WTC11 (cell line): ENCODE measurements around the gene PFN1. TPM values are rescaled to one million over a fixed set of nuclear protein-coding genes. Genes with fewer than 3 reads are reported as not detected.

Experiments used
- CDX4 ChIP-seq: fragments of 250-450 bp; sonication (Bioruptor Pico); IDR thresholded peaks from 2 replicates; pipeline ENCODE4 v1.9.0; 2021; ENCODE audit warnings: moderate library complexity, mild to moderate bottlenecking, inconsistent platforms, borderline replicate concordance
- E2F1 ChIP-seq: sonication (generic); formaldehyde crosslinking; IDR thresholded peaks from 2 replicates; pipeline ENCODE4 v1.8.0; 2022; ENCODE audit warnings: mild to moderate bottlenecking, missing genetic modification reagents
- ESRRA ChIP-seq: sonication (generic); formaldehyde crosslinking; IDR thresholded peaks from 2 replicates; pipeline ENCODE4 v1.8.1; 2022; ENCODE audit warnings: mild to moderate bottlenecking, missing genetic modification reagents, borderline replicate concordance
- FOXP1 ChIP-seq: sonication (generic); formaldehyde crosslinking; IDR thresholded peaks from 2 replicates; pipeline ENCODE4 v1.8.0; 2022; ENCODE audit warnings: missing genetic modification reagents, mild to moderate bottlenecking, moderate library complexity, borderline replicate concordance
- GRHL2 ChIP-seq: fragments of 250-450 bp; sonication (Bioruptor Pico); IDR thresholded peaks from 2 replicates; pipeline ENCODE4 v1.8.0; 2022; ENCODE audit warnings: mild to moderate bottlenecking, moderate library complexity; ENCODE audit not compliant: insufficient replicate concordance, severe bottlenecking
- HMGA2 ChIP-seq: fragments of 250-450 bp; sonication (Bioruptor Pico); IDR thresholded peaks from 2 replicates; pipeline ENCODE4 v1.4.0; 2021; ENCODE audit warnings: mild to moderate bottlenecking, moderate library complexity
- JUN ChIP-seq: sonication (generic); formaldehyde crosslinking; IDR thresholded peaks from 2 replicates; pipeline ENCODE4 v1.8.0; 2023; ENCODE audit warnings: mild to moderate bottlenecking, missing genetic modification reagents
- MYBL2 ChIP-seq: sonication (generic); formaldehyde crosslinking; IDR thresholded peaks from 2 replicates; pipeline ENCODE4 v1.8.1; 2023; ENCODE audit warnings: mild to moderate bottlenecking, moderate library complexity, missing genetic modification reagents
- NFATC4 ChIP-seq: fragments of 250-450 bp; sonication (Bioruptor Pico); IDR thresholded peaks from 2 replicates; pipeline ENCODE4 v1.9.0; 2021; ENCODE audit warnings: mild to moderate bottlenecking
- NFE2L1 ChIP-seq: sonication (generic); formaldehyde crosslinking; IDR thresholded peaks from 2 replicates; pipeline ENCODE4 v1.8.1; 2023; ENCODE audit warnings: missing genetic modification reagents
- NR1H2 ChIP-seq: sonication (generic); formaldehyde crosslinking; IDR thresholded peaks from 2 replicates; pipeline ENCODE4 v1.9.0; 2021; ENCODE audit warnings: mild to moderate bottlenecking, moderate library complexity, missing genetic modification reagents
- PREB ChIP-seq: sonication (generic); formaldehyde crosslinking; IDR thresholded peaks from 2 replicates; pipeline ENCODE4 v1.8.1; 2022; ENCODE audit warnings: mild to moderate bottlenecking, missing genetic modification reagents, moderate library complexity, borderline replicate concordance
- SMAD3 ChIP-seq: sonication (generic); formaldehyde crosslinking; IDR thresholded peaks from 2 replicates; pipeline ENCODE4 v1.8.0; 2022; ENCODE audit warnings: missing genetic modification reagents, mild to moderate bottlenecking, borderline replicate concordance
- SOX15 ChIP-seq: fragments of 250-450 bp; sonication (Bioruptor Pico); IDR thresholded peaks from 2 replicates; pipeline ENCODE4 v1.9.0; 2021; ENCODE audit warnings: mild to moderate bottlenecking
- ZNF232 ChIP-seq: sonication (generic); formaldehyde crosslinking; IDR thresholded peaks from 2 replicates; pipeline ENCODE4 v1.8.0; 2022; ENCODE audit warnings: mild to moderate bottlenecking, missing genetic modification reagents
- ZNF281 ChIP-seq: sonication (generic); formaldehyde crosslinking; IDR thresholded peaks from 2 replicates; pipeline ENCODE4 v1.8.0; 2023; ENCODE audit warnings: mild to moderate bottlenecking, missing genetic modification reagents
- ZNF317 ChIP-seq: sonication (generic); formaldehyde crosslinking; IDR thresholded peaks from 2 replicates; pipeline ENCODE4 v1.8.1; 2023; ENCODE audit warnings: low read depth, mild to moderate bottlenecking, moderate library complexity, missing genetic modification reagents, borderline replicate concordance
- ZNF416 ChIP-seq: fragments of 250-450 bp; sonication (Bioruptor Pico); IDR thresholded peaks from 2 replicates; pipeline ENCODE4 v1.9.0; 2021; ENCODE audit warnings: mild to moderate bottlenecking, inconsistent platforms
- total RNA-seq: library from RNA; stranded (reverse); gene quantifications from 3 replicates; pipeline ENCODE4 v1.2.3, GENCODE V29; 2021
- TF ChIP-seq, protein P1 (sequence below): fragments of 250-450 bp; sonication (Bioruptor Pico); IDR thresholded peaks from 2 replicates; pipeline ENCODE4 v1.8.0; 2021; ENCODE audit warnings: mild to moderate bottlenecking
- TF ChIP-seq, protein P2 (sequence below): sonication (generic); formaldehyde crosslinking; IDR thresholded peaks from 2 replicates; pipeline ENCODE4 v1.8.1; 2022; ENCODE audit warnings: missing genetic modification reagents, borderline replicate concordance
- TF ChIP-seq, protein P3 (sequence below): sonication (generic); formaldehyde crosslinking; IDR thresholded peaks from 2 replicates; pipeline ENCODE4 v1.8.0; 2023; ENCODE audit warnings: missing genetic modification reagents, mild to moderate bottlenecking, borderline replicate concordance

PFN1 gene
- total RNA-seq, 1 experiment from 2014 or later: 1,289 TPM

DNA sequence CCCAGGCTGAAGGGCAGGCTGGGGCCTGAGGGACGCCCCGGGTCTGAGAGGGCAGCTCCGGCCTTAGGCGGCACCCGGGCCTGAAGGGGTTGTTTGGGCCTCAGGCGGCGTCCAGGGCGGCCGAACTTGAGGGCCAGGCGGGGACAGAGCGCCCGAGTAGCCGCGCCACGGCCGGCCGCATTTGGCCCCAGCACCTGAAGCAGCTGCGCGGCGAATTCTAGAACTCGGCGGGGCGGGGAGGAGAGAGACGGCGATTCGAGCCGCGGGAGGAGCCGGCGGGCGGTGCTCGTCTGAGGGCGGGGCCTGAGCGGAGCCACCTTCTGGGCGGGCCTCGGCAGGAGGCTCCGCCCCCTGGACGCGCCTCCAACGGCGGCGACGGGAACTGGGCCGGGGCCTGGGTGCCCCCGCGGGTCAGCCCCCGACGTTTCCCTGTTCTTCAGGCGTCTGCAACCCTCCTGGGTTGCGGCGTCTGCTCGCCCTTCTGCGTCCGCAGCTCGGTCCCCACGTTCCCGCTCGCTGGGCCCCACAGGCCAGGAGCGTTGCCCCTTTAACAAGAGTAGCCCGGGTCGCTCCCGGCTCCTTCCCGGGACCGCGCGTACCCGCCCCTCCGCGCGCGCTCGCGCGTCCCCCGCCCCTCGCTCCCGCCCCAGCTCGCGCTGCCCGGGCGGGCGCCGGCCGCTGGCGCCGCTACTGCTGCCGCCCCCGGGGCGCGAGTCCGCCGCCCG, 49.1 kb upstream of the PFN1 start, which contains the start of the genes INCA1 and KIF1C (continued):
- TF ChIP-seq ESRRA (CRISPR knock-in tag): peak; percentile 31; the same call in 1 of the 2 replicates
- no peak for TF ChIP-seq SMAD3 (CRISPR knock-in tag)
- no peak for TF ChIP-seq NR1H2 (CRISPR knock-in tag)
- TF ChIP-seq FOXP1 (CRISPR knock-in tag): no peak; the same call in 1 of the 2 replicates
- TF ChIP-seq ZNF416 (CRISPR knock-in tag): no peak
- TF ChIP-seq GRHL2: no peak
- TF ChIP-seq JUN: no peak
- TF ChIP-seq MYBL2: no peak
- TF ChIP-seq E2F1 (CRISPR knock-in tag): no peak
- no peak for TF ChIP-seq SOX15 (CRISPR knock-in tag)
- TF ChIP-seq NFATC4 (CRISPR knock-in tag): no peak
- TF ChIP-seq, protein P1, sequence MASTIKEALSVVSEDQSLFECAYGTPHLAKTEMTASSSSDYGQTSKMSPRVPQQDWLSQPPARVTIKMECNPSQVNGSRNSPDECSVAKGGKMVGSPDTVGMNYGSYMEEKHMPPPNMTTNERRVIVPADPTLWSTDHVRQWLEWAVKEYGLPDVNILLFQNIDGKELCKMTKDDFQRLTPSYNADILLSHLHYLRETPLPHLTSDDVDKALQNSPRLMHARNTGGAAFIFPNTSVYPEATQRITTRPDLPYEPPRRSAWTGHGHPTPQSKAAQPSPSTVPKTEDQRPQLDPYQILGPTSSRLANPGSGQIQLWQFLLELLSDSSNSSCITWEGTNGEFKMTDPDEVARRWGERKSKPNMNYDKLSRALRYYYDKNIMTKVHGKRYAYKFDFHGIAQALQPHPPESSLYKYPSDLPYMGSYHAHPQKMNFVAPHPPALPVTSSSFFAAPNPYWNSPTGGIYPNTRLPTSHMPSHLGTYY (CRISPR knock-in tag): no peak
- TF ChIP-seq ZNF232 (CRISPR knock-in tag): no peak
- TF ChIP-seq, protein P2, sequence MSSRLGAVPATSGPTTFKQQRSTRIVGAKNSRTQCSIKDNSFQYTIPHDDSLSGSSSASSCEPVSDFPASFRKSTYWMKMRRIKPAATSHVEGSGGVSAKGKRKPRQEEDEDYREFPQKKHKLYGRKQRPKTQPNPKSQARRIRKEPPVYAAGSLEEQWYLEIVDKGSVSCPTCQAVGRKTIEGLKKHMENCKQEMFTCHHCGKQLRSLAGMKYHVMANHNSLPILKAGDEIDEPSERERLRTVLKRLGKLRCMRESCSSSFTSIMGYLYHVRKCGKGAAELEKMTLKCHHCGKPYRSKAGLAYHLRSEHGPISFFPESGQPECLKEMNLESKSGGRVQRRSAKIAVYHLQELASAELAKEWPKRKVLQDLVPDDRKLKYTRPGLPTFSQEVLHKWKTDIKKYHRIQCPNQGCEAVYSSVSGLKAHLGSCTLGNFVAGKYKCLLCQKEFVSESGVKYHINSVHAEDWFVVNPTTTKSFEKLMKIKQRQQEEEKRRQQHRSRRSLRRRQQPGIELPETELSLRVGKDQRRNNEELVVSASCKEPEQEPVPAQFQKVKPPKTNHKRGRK: no peak
- TF ChIP-seq ZNF317 (CRISPR knock-in tag): no peak
- TF ChIP-seq CDX4: no peak
- TF ChIP-seq PREB (CRISPR knock-in tag): no peak
- no peak for TF ChIP-seq NFE2L1
- no peak for TF ChIP-seq ZNF281 (CRISPR knock-in tag)
- TF ChIP-seq HMGA2 (CRISPR knock-in tag): no peak
- TF ChIP-seq, protein P3, sequence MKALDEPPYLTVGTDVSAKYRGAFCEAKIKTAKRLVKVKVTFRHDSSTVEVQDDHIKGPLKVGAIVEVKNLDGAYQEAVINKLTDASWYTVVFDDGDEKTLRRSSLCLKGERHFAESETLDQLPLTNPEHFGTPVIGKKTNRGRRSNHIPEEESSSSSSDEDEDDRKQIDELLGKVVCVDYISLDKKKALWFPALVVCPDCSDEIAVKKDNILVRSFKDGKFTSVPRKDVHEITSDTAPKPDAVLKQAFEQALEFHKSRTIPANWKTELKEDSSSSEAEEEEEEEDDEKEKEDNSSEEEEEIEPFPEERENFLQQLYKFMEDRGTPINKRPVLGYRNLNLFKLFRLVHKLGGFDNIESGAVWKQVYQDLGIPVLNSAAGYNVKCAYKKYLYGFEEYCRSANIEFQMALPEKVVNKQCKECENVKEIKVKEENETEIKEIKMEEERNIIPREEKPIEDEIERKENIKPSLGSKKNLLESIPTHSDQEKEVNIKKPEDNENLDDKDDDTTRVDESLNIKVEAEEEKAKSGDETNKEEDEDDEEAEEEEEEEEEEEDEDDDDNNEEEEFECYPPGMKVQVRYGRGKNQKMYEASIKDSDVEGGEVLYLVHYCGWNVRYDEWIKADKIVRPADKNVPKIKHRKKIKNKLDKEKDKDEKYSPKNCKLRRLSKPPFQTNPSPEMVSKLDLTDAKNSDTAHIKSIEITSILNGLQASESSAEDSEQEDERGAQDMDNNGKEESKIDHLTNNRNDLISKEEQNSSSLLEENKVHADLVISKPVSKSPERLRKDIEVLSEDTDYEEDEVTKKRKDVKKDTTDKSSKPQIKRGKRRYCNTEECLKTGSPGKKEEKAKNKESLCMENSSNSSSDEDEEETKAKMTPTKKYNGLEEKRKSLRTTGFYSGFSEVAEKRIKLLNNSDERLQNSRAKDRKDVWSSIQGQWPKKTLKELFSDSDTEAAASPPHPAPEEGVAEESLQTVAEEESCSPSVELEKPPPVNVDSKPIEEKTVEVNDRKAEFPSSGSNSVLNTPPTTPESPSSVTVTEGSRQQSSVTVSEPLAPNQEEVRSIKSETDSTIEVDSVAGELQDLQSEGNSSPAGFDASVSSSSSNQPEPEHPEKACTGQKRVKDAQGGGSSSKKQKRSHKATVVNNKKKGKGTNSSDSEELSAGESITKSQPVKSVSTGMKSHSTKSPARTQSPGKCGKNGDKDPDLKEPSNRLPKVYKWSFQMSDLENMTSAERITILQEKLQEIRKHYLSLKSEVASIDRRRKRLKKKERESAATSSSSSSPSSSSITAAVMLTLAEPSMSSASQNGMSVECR (CRISPR knock-in tag): no peak; the same call in 1 of the 2 replicates
